Pulmonary artery endothelial cell (primary cell): ENCODE data around the gene ADAMTS2. TPM values are rescaled to one million over a fixed set of nuclear protein-coding genes. Genes with fewer than 3 reads are reported as not detected.

Experiments used
- DNase-seq: peaks from one replicate; pipeline ENCODE4 v3.0.0-alpha.2; 2011; ENCODE audit warnings: low read depth, low spot score
- total RNA-seq: library from RNA; depleted of rRNA; stranded (reverse); fragments of >200 nt; gene quantifications from 2 replicates; pipeline ENCODE4 v1.2.3, GENCODE V29; 2014

Gene ADAMTS2
- total RNA-seq, 1 donor from 2014 or later: not detected

DNA sequence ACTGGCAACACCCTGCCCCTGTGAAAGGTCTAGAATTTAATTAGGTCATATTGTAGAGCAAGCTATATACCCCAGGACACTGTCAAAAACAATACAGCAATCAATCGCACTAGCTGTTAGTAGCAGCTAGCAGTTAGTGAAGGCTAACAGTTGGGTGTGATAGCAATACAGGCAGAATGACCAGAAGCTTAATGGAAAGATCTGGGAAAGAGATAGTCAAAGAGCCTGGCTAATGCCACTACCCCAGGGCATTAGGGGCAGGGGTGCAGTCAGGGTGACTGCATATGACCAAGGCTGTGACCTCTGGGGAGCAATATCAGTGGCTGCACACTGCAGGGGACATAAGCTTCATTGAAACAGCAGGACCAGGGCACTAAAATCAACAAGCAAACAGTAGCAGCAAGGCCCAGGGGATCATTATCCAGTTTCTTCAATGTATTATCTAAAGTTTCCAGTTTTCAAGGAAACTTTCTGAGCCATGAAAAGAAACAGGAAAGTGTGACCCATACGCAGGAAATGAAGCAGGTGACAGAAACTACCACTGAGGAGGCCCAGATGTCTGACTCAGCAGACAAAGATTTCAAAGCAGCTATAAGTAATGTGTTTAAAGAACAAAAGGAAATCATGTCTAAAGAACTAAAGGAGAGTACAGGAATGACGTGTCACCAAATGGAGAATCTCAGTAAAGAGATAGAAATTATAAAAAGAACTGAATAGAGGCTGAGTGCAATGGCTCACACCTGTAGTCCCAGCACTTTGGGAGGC lies 202.6 kb downstream of the ADAMTS2 start:
- no peak for DNase-seq

DNA sequence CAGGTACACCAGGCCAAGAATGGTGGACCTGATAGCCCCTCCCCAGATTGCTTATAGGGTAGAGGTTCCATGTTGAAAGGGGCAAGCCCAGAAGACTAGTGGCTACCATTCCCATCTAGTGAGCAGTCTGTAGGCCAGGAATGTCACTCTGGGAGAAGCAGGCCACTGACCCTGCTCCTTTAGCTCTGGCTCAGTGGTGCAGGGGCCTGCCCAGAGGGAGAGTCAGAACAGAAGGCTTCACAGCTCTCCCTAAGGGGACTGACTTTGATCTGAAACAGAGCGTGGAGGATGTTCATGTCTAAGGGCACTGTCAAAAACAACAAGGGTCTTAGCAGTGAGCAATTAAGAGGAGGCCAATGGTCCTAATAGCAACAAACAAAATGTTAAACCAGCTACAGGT lies 203.4 kb downstream of the ADAMTS2 start:
- DNase-seq: no peak

DNA sequence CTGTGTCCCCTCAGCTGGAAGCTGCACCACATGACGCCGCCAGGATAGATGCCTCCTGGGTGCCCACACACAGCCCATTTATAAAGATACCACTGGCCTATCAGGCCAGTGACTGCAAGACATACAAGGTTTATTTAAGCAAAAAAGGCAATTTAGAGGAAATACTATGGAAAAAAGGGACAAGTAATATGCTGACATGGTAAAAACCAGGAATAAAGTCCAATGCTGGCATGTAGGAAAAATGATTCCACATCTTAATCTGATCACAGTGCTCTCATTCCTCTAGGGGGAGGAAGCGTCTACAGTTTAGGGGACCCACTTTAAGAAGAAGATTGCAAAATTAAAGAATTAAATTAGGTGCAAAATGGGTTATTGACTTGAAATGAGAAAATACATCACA lies 205.0 kb downstream of the ADAMTS2 start:
- DNase-seq: no peak

DNA sequence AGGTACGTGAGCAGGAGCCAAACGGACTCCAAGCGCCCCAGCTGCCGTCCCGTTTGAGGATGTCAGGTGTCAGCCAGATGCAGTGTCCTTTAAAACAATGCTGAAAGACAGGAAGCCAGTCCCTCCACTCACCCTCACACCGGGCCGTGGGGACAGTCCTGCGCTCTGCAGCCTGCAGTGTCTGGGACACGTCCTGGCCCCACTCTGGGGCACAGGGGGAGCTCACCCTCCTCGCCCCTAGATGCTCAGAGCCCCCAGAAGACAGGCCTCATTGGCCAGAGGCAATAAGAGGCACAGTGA lies 205.4 kb downstream of the ADAMTS2 start:
- DNase-seq: no peak

DNA sequence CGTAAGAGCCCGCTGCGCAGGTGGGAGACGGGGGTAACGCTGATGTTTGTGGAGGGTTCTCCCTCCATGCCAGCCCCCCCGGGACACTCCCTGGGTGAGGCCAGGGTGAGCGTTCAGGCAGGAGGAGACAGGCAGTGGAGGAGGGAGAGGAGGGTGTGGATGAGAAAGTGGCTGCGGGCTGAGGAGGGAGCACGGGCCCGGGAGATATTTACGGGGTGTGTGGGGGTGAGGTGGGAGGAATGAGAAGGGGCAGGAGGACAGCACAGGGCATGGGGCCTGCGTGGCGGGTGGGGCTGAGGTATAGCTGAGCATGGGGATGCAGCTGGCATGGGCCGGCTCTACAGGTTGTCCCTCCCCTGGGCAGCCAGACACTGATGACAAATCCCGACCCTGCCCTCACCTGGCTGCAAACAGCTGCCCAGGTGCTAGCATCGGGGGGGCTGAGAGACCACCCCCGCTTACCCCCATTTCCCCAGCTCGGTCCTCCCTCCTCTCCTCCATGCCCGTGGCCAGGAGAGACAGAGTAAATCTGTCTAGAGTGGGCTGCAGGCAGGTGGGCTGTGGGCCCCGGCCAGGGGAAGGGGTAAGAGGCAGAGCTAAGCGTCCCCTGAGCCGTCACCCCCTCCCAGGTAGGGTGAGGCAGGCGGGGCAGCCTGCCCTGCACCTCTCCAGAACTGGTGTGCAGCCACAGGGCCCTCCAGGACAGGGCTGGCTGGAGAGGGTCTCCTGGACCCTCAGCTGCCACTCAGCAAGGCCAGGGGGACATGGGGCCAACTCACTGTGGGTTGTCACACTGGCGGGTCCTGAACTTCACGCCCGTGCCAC lies 205.9 kb downstream of the ADAMTS2 start:
- no peak for DNase-seq

DNA sequence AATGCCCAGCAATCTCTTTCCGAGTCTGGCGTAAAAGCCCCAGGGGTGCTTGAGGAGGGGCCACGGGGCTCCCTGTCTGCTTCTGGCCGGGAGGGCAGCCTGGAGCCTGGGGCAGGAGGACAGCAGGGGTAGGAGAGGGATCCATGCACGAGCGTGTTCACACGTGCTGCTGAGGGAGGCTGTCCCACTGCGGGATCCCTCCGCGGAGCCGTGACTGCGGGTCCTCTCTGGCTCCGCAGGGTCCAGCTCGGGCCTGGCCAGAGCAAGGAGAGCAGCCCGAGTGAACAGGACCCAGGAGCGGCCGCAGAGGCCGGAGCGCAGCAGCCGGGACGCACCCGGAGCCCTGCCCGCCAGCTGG lies 206.7 kb downstream of the ADAMTS2 start:
- no peak for DNase-seq

DNA sequence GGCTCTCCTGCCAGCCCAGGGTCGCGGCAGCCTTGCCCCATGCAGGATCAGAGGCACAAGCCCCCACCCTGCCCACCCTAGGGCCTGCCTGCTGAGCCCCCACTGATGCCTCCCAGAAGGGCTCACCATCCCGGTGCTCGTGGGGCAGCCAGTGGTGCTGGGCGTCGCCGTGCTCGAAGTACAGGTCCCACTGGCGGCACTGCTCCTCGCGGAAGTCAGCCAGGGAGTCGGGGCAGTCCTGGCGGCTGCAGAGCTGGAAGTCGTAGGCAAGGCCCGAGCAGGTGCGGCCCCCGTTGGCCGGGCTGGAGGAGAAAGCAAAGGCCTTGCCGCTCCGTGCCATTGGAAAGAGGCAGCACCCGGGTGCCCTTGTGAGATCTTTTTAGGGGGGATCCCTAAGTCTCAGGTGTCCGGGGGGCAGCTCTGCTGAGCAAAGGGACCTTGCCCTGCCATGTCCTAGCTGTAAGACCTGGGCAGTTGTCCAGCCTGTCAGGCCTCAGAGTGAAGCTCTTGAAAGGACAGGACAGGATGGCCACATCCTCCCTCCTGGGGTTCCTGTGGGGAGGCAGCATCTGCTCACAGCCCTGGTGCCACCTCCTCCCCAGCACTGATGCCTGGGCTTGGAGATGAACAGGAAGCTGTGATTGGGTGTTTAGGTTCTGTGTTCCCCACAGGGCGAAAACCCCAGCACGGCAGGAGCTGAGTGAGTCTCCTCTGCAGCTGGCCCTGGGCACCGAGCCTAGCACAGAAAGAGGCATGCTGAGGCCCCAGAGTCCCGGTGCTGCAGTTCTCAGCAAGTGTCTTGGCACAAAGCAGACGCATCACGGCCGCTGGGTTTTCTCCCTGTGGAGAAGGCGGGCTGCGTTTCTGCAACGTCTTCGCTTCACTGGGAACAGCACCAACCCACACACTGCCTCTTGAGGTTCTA lies 207.4 kb downstream of the ADAMTS2 start:
- no peak for DNase-seq

DNA sequence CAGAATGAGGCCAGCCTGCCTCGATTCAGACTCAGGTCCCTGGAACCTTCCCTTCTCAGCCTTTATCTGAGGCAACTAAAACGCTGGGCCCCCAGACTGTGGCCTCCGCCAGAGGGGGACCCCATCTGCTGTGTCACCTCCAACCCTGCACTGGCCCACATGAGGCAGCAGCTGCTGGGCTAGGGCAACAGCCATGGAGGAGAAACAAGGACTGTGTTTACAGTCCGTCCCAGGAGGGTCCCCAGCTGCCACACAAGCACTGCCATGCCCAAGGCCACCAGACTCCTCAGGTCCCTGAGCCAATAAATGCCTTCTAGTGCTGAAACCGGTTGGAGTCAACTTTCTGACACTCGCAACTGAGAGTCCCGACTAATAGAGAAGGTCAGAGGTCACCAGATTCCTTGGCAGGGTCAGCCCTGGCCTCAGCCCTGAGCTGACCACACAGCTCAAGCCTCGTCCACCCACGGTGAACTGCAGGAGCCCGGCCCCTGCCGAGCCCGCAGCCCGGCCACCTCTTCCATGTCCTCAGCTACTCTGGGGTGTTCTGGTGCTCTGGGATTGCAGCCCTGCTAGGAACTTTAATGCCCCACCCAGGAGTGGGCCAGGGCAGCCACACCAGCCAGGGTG lies 208.1 kb downstream of the ADAMTS2 start:
- DNase-seq: no peak

DNA sequence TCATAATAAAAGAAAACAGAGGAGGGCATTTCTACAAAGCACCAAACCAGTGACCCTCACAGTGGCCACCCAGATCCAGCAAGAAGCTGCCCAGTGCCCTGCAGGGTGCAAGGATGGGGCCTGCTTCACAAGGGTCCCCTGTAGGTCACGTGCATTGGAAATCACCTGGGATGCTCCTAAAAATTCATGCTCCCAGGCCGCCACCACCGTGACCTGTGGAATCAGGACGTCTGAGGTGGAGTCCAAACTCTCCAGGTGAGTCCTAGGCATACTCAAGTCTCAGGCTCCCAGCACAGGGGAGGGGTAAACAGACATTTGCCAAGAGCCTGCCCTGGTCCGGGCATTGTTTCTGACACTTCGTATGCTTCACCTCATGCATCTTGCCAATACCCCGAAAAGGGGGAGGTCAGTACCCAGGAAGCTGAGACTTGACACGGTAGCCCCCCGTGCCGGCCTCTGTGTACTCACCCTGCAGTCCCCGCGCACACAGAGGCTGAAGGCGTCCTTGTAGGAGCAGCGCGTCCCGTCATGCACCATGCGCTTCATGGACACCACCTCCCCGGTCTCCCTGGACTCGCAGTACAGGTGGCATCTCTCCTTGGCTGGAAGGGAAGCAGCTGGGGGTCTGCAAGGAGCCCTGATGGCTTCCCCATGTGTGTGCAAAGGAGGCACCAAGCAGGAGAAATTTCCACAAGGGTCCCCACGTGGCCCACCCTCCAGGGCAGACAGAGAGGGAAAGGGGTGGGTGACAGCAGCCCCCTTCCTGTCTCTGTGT lies 209.6 kb downstream of the ADAMTS2 start:
- DNase-seq: no peak

DNA sequence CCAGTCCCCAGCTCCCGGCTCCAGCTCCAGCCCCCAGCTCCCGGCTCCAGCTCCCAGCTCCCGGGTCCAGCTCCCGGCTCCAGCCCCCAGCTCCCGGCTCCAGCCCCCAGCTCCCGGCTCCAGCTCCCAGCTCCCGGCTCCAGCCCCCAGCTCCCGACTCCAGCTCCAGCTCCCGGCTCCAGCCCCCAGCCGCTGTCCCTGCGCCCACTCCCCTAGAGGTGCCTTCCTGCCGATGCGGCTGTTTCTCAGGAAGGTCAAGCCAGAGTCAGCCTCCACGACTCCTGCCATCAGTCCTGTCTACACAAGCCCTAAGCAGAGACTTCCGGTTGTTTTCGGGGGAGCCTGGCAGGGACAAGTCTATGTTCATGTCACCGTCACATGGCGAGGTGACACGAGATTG lies 210.3 kb downstream of the ADAMTS2 start:
- no peak for DNase-seq

DNA sequence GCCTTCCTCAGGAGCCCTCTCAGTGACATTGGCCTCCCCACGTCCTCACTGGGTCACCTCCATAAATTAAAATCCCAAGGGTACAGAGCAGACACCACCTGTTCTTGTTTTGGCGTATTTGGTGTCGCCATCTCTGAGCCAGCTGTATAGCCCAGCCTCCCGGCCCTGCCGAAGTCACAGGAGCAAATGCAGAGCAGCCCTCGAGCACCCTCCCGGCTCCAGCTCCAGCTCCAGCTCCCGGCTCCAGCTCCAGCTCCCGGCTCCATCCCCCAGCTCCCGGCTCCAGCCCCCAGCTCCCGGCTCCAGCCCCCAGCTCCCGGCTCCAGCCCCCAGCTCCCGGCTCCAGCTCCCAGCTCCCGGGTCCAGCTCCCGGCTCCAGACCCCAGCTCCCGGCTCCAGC lies 210.8 kb downstream of the ADAMTS2 start:
- DNase-seq: no peak

DNA sequence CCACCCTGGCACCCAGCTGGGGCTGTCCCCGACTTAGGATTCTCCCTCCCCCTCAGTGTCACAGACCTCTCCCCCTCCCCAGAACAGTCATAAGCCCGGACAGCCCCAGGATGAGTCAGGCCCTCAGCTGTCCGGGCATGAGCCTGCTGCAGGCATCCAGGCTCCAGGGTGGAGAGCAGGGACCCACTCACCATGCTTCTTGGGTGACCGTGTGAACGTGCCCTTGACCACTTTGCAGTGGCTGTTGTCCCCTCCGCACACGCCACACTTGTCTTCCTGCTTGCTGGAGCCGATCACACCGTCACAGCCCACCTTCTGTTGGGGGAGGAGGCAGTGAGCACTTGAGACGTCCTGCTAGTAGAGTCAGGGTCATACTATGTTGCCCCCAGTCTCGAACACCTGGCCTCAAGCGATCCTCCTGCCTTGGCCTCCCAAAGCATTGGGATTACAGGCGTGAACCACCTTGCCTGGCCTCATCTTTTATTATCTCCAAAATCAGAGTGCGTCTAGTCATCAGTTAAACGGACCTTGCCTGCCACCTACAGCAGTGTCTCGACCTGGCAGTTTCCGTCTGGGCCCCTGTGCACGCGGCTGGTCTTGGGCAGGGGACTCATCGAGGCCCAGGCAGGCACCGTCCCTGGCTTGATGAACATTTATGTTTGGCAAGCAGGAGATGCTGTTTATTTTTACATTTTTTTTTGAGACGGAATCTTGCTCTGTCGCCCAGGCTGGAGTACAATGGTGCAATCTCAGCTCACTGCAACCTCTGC lies 212.5 kb downstream of the ADAMTS2 start:
- no peak for DNase-seq

DNA sequence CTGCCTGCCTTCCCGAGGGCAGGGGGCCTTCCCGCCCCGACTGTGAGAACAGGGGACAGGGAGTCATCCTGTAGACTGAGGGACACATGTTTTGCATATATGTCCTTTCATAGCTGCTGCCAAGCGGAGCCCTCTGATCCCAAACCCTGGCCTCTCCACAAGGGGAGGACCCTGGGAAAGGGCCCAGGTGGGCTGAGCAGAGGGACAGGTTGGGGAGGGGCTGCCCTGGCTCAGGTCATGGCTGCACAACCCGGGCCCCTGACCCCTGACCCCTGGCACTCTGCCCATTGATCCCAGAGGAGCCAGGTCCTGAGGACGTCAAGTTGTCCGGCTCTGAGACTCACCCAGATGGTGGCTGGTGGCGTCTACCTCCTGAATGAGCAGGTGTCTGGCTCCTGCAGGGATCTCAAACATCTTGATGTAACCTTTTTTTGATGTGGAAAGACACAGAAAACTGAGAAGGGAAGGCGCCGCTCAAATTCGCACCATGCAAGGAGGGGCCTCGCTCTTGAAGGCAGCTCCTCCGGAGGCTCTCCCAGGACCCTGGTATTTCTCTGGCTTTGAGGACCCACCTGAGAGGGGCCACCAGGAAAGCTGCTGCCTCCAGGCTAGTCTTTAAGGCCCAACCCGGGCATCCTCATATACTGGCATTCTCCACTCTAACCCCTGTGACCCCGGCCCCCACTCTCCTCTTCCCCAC lies 213.2 kb downstream of the ADAMTS2 start:
- no peak for DNase-seq

DNA sequence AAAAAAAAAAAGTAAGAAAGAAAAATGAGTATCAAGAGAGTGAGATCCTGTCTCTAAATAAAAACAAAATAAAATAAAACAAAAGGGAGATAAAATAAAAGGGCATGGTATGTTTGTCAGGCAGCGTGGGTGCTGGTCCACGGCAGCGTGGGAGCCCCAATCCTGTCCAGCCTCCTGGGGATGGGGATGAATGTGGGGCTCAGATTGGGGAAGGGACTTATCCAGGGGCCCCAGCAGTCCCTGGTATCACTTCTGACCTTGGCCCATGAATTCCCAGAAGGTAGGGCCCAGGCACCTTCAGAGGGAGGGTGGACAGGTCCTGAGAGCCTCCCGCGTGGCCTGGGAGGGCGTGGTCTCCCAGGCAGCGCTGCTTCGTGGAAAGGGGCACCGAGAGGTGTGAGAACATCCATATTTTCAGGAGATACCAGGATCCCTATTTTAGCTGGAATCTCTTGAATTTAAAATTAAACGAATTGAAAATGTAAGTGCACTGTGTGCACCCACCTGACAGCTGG lies 213.9 kb downstream of the ADAMTS2 start:
- no peak for DNase-seq

DNA sequence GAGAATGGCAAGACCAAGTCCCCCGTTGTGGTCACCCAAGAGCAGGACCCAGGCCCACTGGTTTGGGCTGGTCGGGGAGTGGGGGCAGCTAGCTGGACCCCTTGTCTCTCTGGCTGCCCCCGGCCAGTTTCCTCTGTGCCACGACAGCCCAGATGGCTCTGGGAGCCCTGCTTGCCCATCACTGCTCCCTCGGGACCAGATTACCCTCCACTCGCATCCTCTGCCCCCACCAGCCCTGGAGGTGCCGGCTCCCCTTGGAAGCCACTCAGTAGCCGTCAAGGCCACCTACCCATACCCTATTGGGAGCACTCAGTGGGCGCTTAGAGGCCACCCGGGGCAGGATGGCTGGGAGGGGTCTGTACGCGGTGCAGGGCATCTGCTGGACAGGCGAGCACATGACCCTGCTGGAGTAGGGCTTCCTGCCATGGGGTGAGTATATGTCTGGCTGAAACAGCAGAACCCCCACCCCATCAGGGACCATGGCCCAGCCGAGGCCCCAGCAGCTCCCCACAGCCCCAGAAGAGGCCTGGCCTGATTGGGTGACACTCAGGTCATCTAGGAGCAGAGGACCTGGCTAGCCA lies 215.1 kb downstream of the ADAMTS2 start:
- no peak for DNase-seq

DNA sequence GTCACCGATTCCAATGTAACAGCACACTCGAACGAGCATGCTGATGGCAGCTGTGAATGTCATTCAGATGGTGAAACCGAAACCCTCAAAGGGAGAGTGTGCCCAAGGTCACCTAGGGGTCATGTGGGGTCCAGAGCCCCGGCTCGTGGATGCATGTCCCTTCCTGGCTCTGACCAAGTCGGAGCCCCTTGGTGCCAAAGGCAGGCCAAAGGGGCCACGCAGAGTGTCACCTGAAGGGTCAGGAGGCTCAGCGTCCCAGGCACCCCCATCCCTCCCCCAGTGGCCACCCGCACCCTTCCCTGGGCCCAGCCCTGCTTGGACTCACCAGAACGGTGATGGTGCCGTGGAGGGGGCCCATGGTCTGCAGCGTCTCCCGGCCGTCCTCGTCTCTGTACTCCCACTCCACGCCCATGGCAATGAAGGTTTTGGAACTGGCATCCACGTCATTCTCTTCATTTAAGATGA lies 215.6 kb downstream of the ADAMTS2 start:
- no peak for DNase-seq

DNA sequence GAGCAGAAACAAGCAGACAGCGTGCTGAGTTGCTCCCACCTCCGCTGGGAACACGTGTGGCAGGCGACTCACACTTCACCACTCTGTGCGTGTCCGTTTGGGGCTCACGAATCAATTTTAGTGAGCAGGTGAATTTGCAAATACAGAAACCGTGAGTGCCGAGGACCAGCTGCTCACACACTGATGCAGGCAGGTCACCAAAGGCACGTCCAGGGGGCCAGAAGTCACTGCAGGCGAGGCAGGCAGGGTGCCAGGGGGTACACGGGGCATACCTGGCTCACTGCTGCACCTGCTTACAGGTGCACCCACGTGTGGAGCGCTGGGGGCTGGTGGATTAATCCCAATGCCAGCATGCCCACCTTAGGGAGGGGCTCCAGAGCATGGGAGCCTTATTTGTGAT lies 216.3 kb downstream of the ADAMTS2 start:
- no peak for DNase-seq

DNA sequence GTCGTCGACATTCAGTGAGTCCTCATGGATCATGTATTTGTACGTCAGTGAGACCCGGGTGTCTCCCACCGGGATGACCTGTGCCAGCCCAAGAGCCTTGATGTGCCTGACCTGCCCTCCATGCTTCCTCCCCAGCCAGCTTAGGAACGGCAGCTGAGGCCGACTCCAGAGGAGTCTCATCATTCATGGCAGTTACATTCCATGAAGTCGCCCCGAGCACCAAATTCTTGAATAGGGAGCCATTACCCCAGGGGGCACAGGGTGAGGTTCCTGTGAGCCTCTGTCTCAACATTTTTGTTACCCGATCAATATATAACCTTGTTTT lies 217.3 kb downstream of the ADAMTS2 start:
- DNase-seq: no peak
